SK-N-SH (cell line): ENCODE measurements around the gene MYH11. TPM values are rescaled to one million over a fixed set of nuclear protein-coding genes. Genes with fewer than 3 reads are reported as not detected.

Experiments used
- CTCF ChIA-PET: fragments of 300-600, 350-600 bp; formaldehyde crosslinking; extraction: SDS; loops from one replicate; lab custom pipeline; 2021; lab: Yijun Ruan, JAX
- POLR2A ChIA-PET: fragments of 350-600 bp; sonication (Branson Sonifier 250); formaldehyde crosslinking; extraction: SDS; loops from one replicate; lab custom pipeline; 2020; ENCODE audit warnings: antibody characterized with exemption, inconsistent platforms; lab: Yijun Ruan, JAX
- DNase-seq: peaks from one replicate; pipeline ENCODE4 v3.0.0; 2012
- H2AFZ ChIP-seq: fragments of 200-600 bp; sonication (generic); 2 replicates; pipeline ENCODE4 v1.8.1; 2016; ENCODE audit warnings: antibody characterized with exemption, mild to moderate bottlenecking, low read depth
- H3F3A ChIP-seq: fragments of 200-600 bp; sonication (generic); replicated peaks from 2 replicates; pipeline ENCODE3; 2016; ENCODE audit warnings: antibody characterized with exemption, mild to moderate bottlenecking; ENCODE audit not compliant: insufficient read depth
- H3K27ac ChIP-seq, 2 experiments: fragments of 200-500 bp in 1 of 2; fragments of 200-600 bp in 1 of 2; sonication (Bioruptor generic) in 1 of 2; sonication (generic), shearing (Covaris generic) in 1 of 2; 2 replicates each; pipeline versions ENCODE4 v1.5.1 to v1.6.1; 2014 to 2016; ENCODE audit warnings: low read depth in 2 of 2, inconsistent platforms in 1 of 2, low read length in 1 of 2, mild to moderate bottlenecking in 1 of 2, mixed read lengths in 1 of 2
- H3K27me3 ChIP-seq: fragments of 200-600 bp; sonication (generic), shearing (Covaris generic); 2 replicates; pipeline ENCODE4 v1.6.1; 2016; ENCODE audit warnings: mixed run types; ENCODE audit not compliant: insufficient read depth
- H3K36me3 ChIP-seq, 2 experiments: fragments of 200-500 bp in 1 of 2; fragments of 200-600 bp in 1 of 2; sonication (Bioruptor generic) in 1 of 2; sonication (generic) in 1 of 2; replicated peaks in 1 of 2; 2 replicates each; pipeline versions ENCODE3 to v1.5.1; 2014 to 2016; ENCODE audit warnings: low read length in 1 of 2, mild to moderate bottlenecking in 1 of 2; ENCODE audit not compliant: insufficient read depth in 2 of 2, control insufficient read depth in 1 of 2
- H3K4me1 ChIP-seq, 2 experiments: fragments of 200-500 bp in 1 of 2; fragments of 200-600 bp in 1 of 2; sonication (Bioruptor generic) in 1 of 2; sonication (generic), shearing (Covaris generic) in 1 of 2; 2 replicates each; pipeline versions ENCODE4 v1.5.1 to v1.6.1; 2014 to 2016; ENCODE audit warnings: low read depth in 1 of 2, low read length in 1 of 2, mixed run types in 1 of 2; ENCODE audit not compliant: insufficient read depth in 2 of 2, control insufficient read depth in 1 of 2
- H3K4me2 ChIP-seq: fragments of 200-600 bp; sonication (generic), shearing (Covaris generic); 2 replicates; pipeline ENCODE4 v1.6.1; 2017; ENCODE audit warnings: mixed run types
- H3K4me3 ChIP-seq, 2 experiments: fragments of 200-500 bp in 1 of 2; fragments of 200-600 bp in 1 of 2; sonication (Bioruptor generic) in 1 of 2; sonication (generic), shearing (Covaris generic) in 1 of 2; 2 replicates each; pipeline versions ENCODE4 v1.5.1 to v1.8.1; 2014 to 2016; ENCODE audit warnings: low read depth in 2 of 2, inconsistent platforms in 1 of 2, low read length in 1 of 2, mild to moderate bottlenecking in 1 of 2, mixed read lengths in 1 of 2, moderate library complexity in 1 of 2
- H3K79me2 ChIP-seq: fragments of 200-600 bp; sonication (generic); 2 replicates; pipeline ENCODE4 v1.8.1; 2017; ENCODE audit warnings: mild to moderate bottlenecking; ENCODE audit not compliant: insufficient read depth
- H3K9ac ChIP-seq: fragments of 200-600 bp; sonication (generic); 2 replicates; pipeline ENCODE4 v1.6.1; 2017; ENCODE audit warnings: mixed run types
- H3K9me2 ChIP-seq: fragments of 200-600 bp; sonication (generic); 2 replicates; pipeline ENCODE4 v1.6.1; 2017; ENCODE audit warnings: mixed run types
- H3K9me3 ChIP-seq: fragments of 200-600 bp; sonication (generic); 2 replicates; pipeline ENCODE4 v1.6.1; 2017; ENCODE audit warnings: mixed run types, mild to moderate bottlenecking, moderate library complexity
- H4K20me1 ChIP-seq: fragments of 200-600 bp; sonication (generic); 2 replicates; pipeline ENCODE4 v1.6.1; 2017; ENCODE audit warnings: mild to moderate bottlenecking, mixed run types; ENCODE audit not compliant: insufficient read depth
- CHD2 ChIP-seq: fragments of 150-350 bp; IDR thresholded peaks from 2 replicates; pipeline ENCODE4 v1.6.1; 2018; ENCODE audit warnings: low read length; ENCODE audit not compliant: partially characterized antibody
- EP300 ChIP-seq, 2 experiments: IDR thresholded peaks; 2 replicates each; pipeline versions ENCODE4 v1.4.0 to v1.6.1; 2012; ENCODE audit warnings: borderline replicate concordance in 1 of 2, low read depth in 1 of 2, low read length in 1 of 2
- FOXM1 ChIP-seq: IDR thresholded peaks from 2 replicates; pipeline ENCODE4 v1.4.0; 2012; ENCODE audit warnings: low read depth, mild to moderate bottlenecking
- JUND ChIP-seq: IDR thresholded peaks from 2 replicates; pipeline ENCODE4 v1.4.0; 2012
- MEF2A ChIP-seq: IDR thresholded peaks from 2 replicates; pipeline ENCODE4 v1.4.0; 2012; ENCODE audit warnings: low read depth, borderline replicate concordance
- RAD21 ChIP-seq: IDR thresholded peaks from 2 replicates; pipeline ENCODE4 v1.6.1; 2012; ENCODE audit warnings: mild to moderate bottlenecking, low read length
- RFX5 ChIP-seq: IDR thresholded peaks from 2 replicates; pipeline ENCODE4 v1.6.1; 2012; ENCODE audit warnings: mild to moderate bottlenecking, improper control_type of control experiment, low read length
- RXRA ChIP-seq: IDR thresholded peaks from 2 replicates; pipeline ENCODE4 v1.4.0; 2012; ENCODE audit warnings: low read depth, mild to moderate bottlenecking, borderline replicate concordance
- SIN3A ChIP-seq: IDR thresholded peaks from 2 replicates; pipeline ENCODE4 v1.6.1; 2012; ENCODE audit warnings: low read depth, mild to moderate bottlenecking, low read length, moderate library complexity, borderline replicate concordance
- SMC3 ChIP-seq: IDR thresholded peaks from 2 replicates; pipeline ENCODE4 v1.6.1; 2012; ENCODE audit warnings: low read depth, low read length, improper control_type of control experiment
- TCF12 ChIP-seq: IDR thresholded peaks from 2 replicates; pipeline ENCODE4 v1.4.0; 2012
- TEAD4 ChIP-seq: IDR thresholded peaks from 2 replicates; pipeline ENCODE4 v1.4.0; 2012; ENCODE audit warnings: mild to moderate bottlenecking, borderline replicate concordance; ENCODE audit not compliant: insufficient read depth
- YY1 ChIP-seq: IDR thresholded peaks from 2 replicates; pipeline ENCODE4 v1.4.0; 2012; ENCODE audit warnings: low read depth, mild to moderate bottlenecking
- WGBS: methylation state at CpG from one replicate; pipeline ENCODE4 v1.1.6; 2017; ENCODE audit warnings: low lambda C conversion rate; 5-methylcytosine and 5-hydroxymethylcytosine counted together
- polyA plus RNA-seq, 3 experiments: library from polyadenylated mRNA; depleted of rRNA; stranded (reverse); fragments of >200 nt; gene quantifications; 2 replicates each; pipeline ENCODE4 v1.2.3, GENCODE V29; 2012
- TF ChIP-seq, protein P1 (sequence below): IDR thresholded peaks from 2 replicates; pipeline ENCODE4 v1.4.0; 2012; ENCODE audit warnings: low read depth
- TF ChIP-seq, protein P2 (sequence below): fragments of 150-350 bp; IDR thresholded peaks from 2 replicates; pipeline ENCODE4 v1.6.1; 2016; ENCODE audit warnings: mild to moderate bottlenecking, low read depth, low read length

Gene MYH11
- polyA plus RNA-seq, 1 of the 3 experiments (the other 2 are of a cell fraction), result 0.02 TPM

DNA sequence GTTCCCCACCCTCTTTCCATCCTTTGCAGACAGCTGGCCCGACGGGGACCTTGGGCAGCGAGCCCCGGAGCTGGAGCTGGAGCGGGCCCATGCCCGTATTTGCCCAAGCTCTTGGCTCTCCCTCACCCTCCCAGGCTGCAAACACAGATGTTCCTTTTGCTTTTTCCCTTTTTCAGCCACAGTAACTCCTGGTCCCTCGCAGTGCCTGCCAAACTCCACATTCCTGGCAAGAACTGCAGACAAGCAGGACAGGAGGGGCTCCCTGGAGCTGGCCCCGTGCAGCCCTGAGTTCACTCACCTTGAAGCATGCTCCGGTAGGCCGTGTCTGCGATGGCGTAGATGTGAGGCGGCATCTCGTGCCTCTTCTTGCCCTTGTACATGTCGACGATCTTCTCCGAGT, 33.9 kb downstream of the MYH11 start:
- no peak overlapping the region for H3K27ac ChIP-seq
- ChIA-PET CTCF (interaction anchor here (0.7 to 6.5 kb wide), 15 partner anchors 13 to 296 kb away, joined by 3 to 83 read pairs (median 3); partner anchors contain the start of gene CEP20), POLR2A (no interaction called here)
- H4K20me1 ChIP-seq, result no peaks in the 10 kb centered on the region
- H3K79me2 ChIP-seq, result no peaks in the 10 kb centered on the region
- H3K9ac ChIP-seq, result no peak overlapping the region
- no peaks in the 10 kb centered on the region for H3K36me3 ChIP-seq
- H3K4me1 ChIP-seq, result no peaks in the 10 kb centered on the region
- no peak for TF ChIP-seq CHD2
- TF ChIP-seq RAD21, result no peak
- TF ChIP-seq FOXM1, result no peak
- TF ChIP-seq, protein P1, sequence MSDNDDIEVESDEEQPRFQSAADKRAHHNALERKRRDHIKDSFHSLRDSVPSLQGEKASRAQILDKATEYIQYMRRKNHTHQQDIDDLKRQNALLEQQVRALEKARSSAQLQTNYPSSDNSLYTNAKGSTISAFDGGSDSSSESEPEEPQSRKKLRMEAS, result no peak
- no peaks in the 10 kb centered on the region for H3K9me3 ChIP-seq
- H3K27me3 ChIP-seq, result no peaks in the 10 kb centered on the region; the same call in 1 of the 2 replicates
- WGBS, result 73% methylated on average over 14 of the region's 17 CpGs
- no peak overlapping the region for H3K4me3 ChIP-seq
- no peaks in the 10 kb centered on the region for H3K9me2 ChIP-seq
- H3K4me2 ChIP-seq, result no peak overlapping the region
- H2AFZ ChIP-seq, result no peak overlapping the region
- H3F3A ChIP-seq, result no peaks in the 10 kb centered on the region
- DNase-seq, result no peak

DNA sequence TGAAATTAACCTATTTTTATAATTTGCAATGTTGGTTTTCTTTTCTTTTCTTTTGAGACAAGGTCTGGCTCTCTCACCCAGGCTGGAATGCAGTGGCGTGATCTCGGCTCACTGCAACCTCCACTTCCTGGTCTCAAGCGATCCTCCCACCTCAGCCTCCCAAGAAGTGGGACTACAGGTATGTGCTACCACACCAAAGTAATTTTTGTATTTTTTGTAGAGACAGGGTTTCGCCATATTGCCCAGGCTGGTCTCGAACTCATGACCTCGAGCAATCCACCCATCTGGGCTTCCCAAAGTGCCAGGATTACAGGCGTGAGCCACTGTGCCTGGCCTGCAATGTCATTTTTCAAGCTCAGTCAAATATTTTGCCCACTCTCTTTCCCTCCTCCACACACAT, 36.0 kb downstream of the MYH11 start:
- POLR2A ChIA-PET, result no interaction called here
- no peaks in the 10 kb centered on the region for H3K79me2 ChIP-seq
- no peak overlapping the region for H3K4me3 ChIP-seq
- H3K9me3 ChIP-seq, result peaks cover 9% of the 10 kb centered on the region; the same call in 1 of the 2 replicates
- H3K4me2 ChIP-seq, result no peak overlapping the region
- no peaks in the 10 kb centered on the region for H3K36me3 ChIP-seq
- no peak overlapping the region for H3K27ac ChIP-seq
- no peaks in the 10 kb centered on the region for H3K9me2 ChIP-seq
- WGBS, result 64% methylated on average over 7 of the region's 7 CpGs
- H2AFZ ChIP-seq, result no peak overlapping the region
- TF ChIP-seq EP300 (IDR thresholded peaks at IDR 0.05; ENCODE audit: borderline replicate concordance in 1 of 2, low read depth in 1 of 2, low read length in 1 of 2) (no peak), MEF2A (no peak), SIN3A (no peak), CHD2 (no peak), TEAD4 (no peak)
- TF ChIP-seq, protein P1, result no peak
- H3K9ac ChIP-seq, result no peak overlapping the region
- CTCF ChIA-PET, result interaction anchor here (0.9 to 6.5 kb wide), 17 partner anchors 11 to 361 kb away, joined by 3 to 83 read pairs (median 5); no protein-coding TSS in a partner anchor
- no peaks in the 10 kb centered on the region for H3K4me1 ChIP-seq
- no peaks in the 10 kb centered on the region for H3F3A ChIP-seq
- no peaks in the 10 kb centered on the region for H4K20me1 ChIP-seq
- H3K27me3 ChIP-seq, result no peaks in the 10 kb centered on the region; the same call in 1 of the 2 replicates
- DNase-seq, result no peak

DNA sequence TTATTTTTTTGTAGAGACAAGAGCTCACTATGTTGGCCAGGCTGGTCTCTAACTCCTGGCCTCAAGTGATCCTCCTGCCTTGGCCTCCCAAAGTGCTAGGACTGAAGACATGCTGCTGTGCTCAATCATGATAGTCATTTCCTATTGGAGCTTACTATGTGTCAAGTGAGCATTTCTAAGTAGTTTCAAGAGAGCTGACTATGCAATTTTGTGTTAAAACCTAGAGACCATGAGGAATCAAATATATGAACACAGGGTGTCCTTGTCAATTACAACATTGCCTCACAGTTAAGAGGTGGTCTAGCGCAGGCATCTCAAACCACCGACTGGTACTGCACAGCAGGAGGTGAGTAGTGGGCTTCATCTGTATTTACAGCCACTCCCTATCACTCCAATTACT, 37.8 kb downstream of the MYH11 start:
- H3K4me3 ChIP-seq, result no peak overlapping the region
- H3K4me2 ChIP-seq, result no peak overlapping the region
- POLR2A ChIA-PET, result no interaction called here
- WGBS, result 94% methylated on average over 2 of the region's 2 CpGs
- H3K9me2 ChIP-seq, result no peaks in the 10 kb centered on the region
- H3K79me2 ChIP-seq, result no peaks in the 10 kb centered on the region
- H3K27ac ChIP-seq, result no peak overlapping the region
- no peaks in the 10 kb centered on the region for H3F3A ChIP-seq
- peaks cover 15% of the 10 kb centered on the region; the same call in 1 of the 2 replicates for H3K9me3 ChIP-seq
- no peak for DNase-seq
- H4K20me1 ChIP-seq, result no peaks in the 10 kb centered on the region
- no peaks in the 10 kb centered on the region for H3K4me1 ChIP-seq
- CTCF ChIA-PET, result interaction anchor here (0.5 kb wide), 1 partner anchor 200 kb away, joined by 3 read pairs; no protein-coding TSS in a partner anchor
- TF ChIP-seq YY1, result no peak
- no peak for TF ChIP-seq SMC3
- TF ChIP-seq RXRA, result no peak
- no peak for TF ChIP-seq JUND
- TF ChIP-seq, protein P2, sequence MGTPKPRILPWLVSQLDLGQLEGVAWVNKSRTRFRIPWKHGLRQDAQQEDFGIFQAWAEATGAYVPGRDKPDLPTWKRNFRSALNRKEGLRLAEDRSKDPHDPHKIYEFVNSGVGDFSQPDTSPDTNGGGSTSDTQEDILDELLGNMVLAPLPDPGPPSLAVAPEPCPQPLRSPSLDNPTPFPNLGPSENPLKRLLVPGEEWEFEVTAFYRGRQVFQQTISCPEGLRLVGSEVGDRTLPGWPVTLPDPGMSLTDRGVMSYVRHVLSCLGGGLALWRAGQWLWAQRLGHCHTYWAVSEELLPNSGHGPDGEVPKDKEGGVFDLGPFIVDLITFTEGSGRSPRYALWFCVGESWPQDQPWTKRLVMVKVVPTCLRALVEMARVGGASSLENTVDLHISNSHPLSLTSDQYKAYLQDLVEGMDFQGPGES, result no peak
- no peak for TF ChIP-seq RFX5
- no peak for TF ChIP-seq RAD21
- no peak for TF ChIP-seq TCF12
- TF ChIP-seq, all 33 proteins: peak for 0
- Histone ChIP-seq H3K9ac (no peak overlapping the region), H3K27me3 (no peaks in the 10 kb centered on the region; the same call in 1 of the 2 replicates), H3K36me3 (no peaks in the 10 kb centered on the region), H2AFZ (no peak overlapping the region)
